CD4-positive, CD25-positive, alpha-beta regulatory T cell (primary cell): Measurements from ENCODE around the gene ALOX15. TPM values are rescaled to one million over a fixed set of nuclear protein-coding genes. Genes with fewer than 3 reads are reported as not detected.
"Not testable (repeated sequence)": the region's sequence is repeated elsewhere in the genome, so short reads cannot be mapped to it uniquely, and the experiment has no call there.

Experiments
- ATAC-seq, 2 donors: fragments of 150-1000 bp; cut with Tn5 transposase; one replicate each; pipeline ENCODE4 v1.10.0; 2021; ENCODE audit warnings: low read depth in 2 of 2, moderate number of reproducible peaks in 2 of 2, moderate library complexity in 1 of 2
- DNase-seq, 3 donors: peaks; one replicate each; pipeline versions ENCODE4 v3.0.0 to v3.0.0-alpha.2; 2012 to 2022; ENCODE audit warnings: mixed read lengths in 1 of 3
- H3K27ac ChIP-seq: one replicate; pipeline ENCODE4 v1.7.0; 2013; ENCODE audit warnings: mild to moderate bottlenecking, low read length; ENCODE audit not compliant: insufficient read depth, poor library complexity, severe bottlenecking
- H3K27me3 ChIP-seq: one replicate; pipeline ENCODE4 v1.7.0; 2013; ENCODE audit warnings: low read length; ENCODE audit not compliant: control insufficient read depth, insufficient read depth
- H3K36me3 ChIP-seq: one replicate; pipeline ENCODE4 v1.7.0; 2013; ENCODE audit warnings: mild to moderate bottlenecking, low read length, moderate library complexity; ENCODE audit not compliant: control insufficient read depth, insufficient read depth
- H3K4me1 ChIP-seq: 2 replicates; pipeline ENCODE4 v1.7.0; 2013; ENCODE audit warnings: mild to moderate bottlenecking, low read length; ENCODE audit not compliant: insufficient read depth, control insufficient read depth, poor library complexity, severe bottlenecking
- H3K4me3 ChIP-seq: one replicate; pipeline ENCODE4 v1.7.0; 2013; ENCODE audit warnings: low read depth, mild to moderate bottlenecking, low read length, moderate library complexity
- H3K9me3 ChIP-seq, 2 experiments: 1 replicate in 1 of 2; 2 replicates in 1 of 2; pipeline ENCODE4 v1.7.0; 2013; ENCODE audit warnings: low read length in 2 of 2, mild to moderate bottlenecking in 1 of 2, moderate library complexity in 1 of 2; ENCODE audit not compliant: control insufficient read depth in 2 of 2
- H3K27ac Mint-ChIP-seq, 3 donors: one replicate each; pipeline ENCODE4 v1.8.0; 2020 to 2022; ENCODE audit warnings: mild to moderate bottlenecking in 3 of 3, mixed read lengths in 3 of 3, moderate library complexity in 2 of 3
- H3K27me3 Mint-ChIP-seq: one replicate; pipeline ENCODE4 v1.8.0; 2022; ENCODE audit warnings: mild to moderate bottlenecking, mixed read lengths
- H3K36me3 Mint-ChIP-seq: one replicate; pipeline ENCODE4 v1.8.0; 2020; ENCODE audit warnings: mixed read lengths
- H3K4me1 Mint-ChIP-seq, 4 donors: one replicate each; pipeline ENCODE4 v1.8.0; 2020 to 2022; ENCODE audit warnings: mixed read lengths in 4 of 4, mild to moderate bottlenecking in 1 of 4
- H3K4me3 Mint-ChIP-seq, 4 donors: one replicate each; pipeline ENCODE4 v1.8.0; 2020 to 2022; ENCODE audit warnings: mild to moderate bottlenecking in 4 of 4, mixed read lengths in 4 of 4, moderate library complexity in 3 of 4
- H3K9me3 Mint-ChIP-seq, 7 donors: one replicate each; pipeline ENCODE4 v1.8.0; 2020 to 2022; ENCODE audit warnings: mixed read lengths in 7 of 7, mild to moderate bottlenecking in 3 of 7, moderate library complexity in 2 of 7
- polyA plus RNA-seq, 4 donors: library from polyadenylated mRNA; unstranded; fragments of 300-500 nt; fragmentation: Illumina TruSeq; gene quantifications; one replicate each; pipeline ENCODE4 v1.2.3, GENCODE V29; 2021
- total RNA-seq: library from RNA; stranded (reverse); gene quantifications from one replicate; pipeline ENCODE4 v1.2.3, GENCODE V29; 2022

Gene ALOX15
- total and polyA plus RNA-seq, 5 donors from 2014 or later, result not detected

DNA sequence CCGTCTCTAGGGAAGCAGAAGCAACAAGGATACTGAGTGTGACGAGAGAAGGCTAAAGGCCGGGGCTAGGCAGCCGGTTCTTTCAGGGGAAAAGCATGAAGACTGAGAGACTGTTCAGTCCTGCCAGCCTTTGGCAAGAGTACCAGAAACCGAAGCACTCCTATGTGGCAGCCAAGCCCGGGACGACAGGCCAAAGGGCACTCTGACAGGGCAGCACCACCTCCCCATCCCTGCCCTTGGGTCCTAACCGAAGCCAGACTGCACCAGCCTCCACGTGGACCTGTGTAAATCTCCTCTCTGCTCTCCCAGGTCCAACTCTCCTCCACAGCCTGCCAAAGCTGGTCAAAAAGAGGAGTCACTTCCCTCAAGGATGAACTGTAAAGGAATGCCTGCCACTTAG, 23.5 kb upstream of the ALOX15 start:
- Mint-ChIP-seq H3K4me1 (no peaks in the 10 kb centered on the region), H3K9me3 (no peaks in the 10 kb centered on the region), H3K4me3 (no peak overlapping the region), H3K27ac (no peak overlapping the region), H3K27me3 (peaks cover 11% of the 10 kb centered on the region), H3K36me3 (peaks cover 3% of the 10 kb centered on the region)
- Histone ChIP-seq H3K4me1 (no peaks in the 10 kb centered on the region), H3K9me3 (no peaks in the 10 kb centered on the region), H3K36me3 (no peaks in the 10 kb centered on the region), H3K4me3 (no peak overlapping the region), H3K27me3 (no peaks in the 10 kb centered on the region), H3K27ac (no peak overlapping the region)
- ATAC-seq, result no peak
- no peak for DNase-seq

DNA sequence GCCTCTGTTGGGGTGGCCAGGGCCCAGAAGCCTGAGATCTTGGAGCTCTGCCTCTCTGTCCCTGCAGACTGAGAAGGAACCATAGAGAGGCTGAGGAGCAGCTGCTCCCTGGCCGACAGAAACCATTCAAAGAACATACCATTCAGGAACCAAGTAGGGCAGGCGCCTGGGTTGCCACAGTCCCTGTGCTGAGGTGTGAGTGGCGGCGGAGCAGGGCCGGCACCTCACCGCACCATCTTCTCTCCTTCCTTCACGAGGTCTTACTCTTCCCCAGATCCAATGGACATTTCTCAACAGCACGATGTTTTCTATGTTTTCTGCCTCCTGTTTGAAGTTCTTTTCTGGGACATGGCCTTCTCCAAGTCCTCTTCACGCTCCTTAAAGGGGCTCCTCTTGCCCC, 22.8 kb upstream of the ALOX15 start:
- Mint-ChIP-seq H3K36me3 (no peaks in the 10 kb centered on the region), H3K4me3 (no peak overlapping the region), H3K9me3 (no peaks in the 10 kb centered on the region), H3K27me3 (peaks cover 15% of the 10 kb centered on the region), H3K27ac (peak overlapping the region in 1 of 3 donors; percentile 64), H3K4me1 (no peaks in the 10 kb centered on the region)
- H3K4me3 ChIP-seq, result no peak overlapping the region
- no peaks in the 10 kb centered on the region for H3K9me3 ChIP-seq
- no peaks in the 10 kb centered on the region for H3K27me3 ChIP-seq
- DNase-seq (no peak), ATAC-seq (no peak)
- H3K27ac ChIP-seq, result no peak overlapping the region
- H3K4me1 ChIP-seq, result no peaks in the 10 kb centered on the region
- no peaks in the 10 kb centered on the region for H3K36me3 ChIP-seq

DNA sequence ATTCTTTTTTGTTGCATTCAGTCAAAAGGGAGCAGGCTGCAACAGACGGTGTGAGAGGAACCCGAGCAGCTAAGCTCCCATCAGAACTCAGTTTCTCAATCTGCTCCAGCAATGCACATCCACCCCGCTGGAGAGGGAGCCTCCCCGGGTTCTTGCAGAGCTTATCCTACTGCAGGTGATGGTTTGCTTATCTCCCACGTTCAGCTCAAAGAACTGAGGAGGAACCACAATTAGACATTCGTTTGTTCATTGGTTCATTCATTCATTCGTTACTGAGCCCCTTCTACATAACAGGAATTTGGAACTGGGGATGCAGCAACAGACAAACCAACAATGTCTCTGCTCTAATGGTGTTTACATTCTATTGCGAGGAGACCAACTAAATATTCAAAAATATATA, 22.2 kb upstream of the ALOX15 start:
- Mint-ChIP-seq H3K36me3 (no peaks in the 10 kb centered on the region), H3K27ac (no peak overlapping the region), H3K4me1 (no peaks in the 10 kb centered on the region), H3K27me3 (peaks cover 17% of the 10 kb centered on the region), H3K4me3 (no peak overlapping the region), H3K9me3 (no peaks in the 10 kb centered on the region)
- Histone ChIP-seq H3K27ac (no peak overlapping the region), H3K36me3 (no peaks in the 10 kb centered on the region), H3K9me3 (no peaks in the 10 kb centered on the region), H3K4me1 (no peaks in the 10 kb centered on the region), H3K4me3 (no peak overlapping the region), H3K27me3 (no peaks in the 10 kb centered on the region)
- no peak for DNase-seq
- no peak for ATAC-seq

DNA sequence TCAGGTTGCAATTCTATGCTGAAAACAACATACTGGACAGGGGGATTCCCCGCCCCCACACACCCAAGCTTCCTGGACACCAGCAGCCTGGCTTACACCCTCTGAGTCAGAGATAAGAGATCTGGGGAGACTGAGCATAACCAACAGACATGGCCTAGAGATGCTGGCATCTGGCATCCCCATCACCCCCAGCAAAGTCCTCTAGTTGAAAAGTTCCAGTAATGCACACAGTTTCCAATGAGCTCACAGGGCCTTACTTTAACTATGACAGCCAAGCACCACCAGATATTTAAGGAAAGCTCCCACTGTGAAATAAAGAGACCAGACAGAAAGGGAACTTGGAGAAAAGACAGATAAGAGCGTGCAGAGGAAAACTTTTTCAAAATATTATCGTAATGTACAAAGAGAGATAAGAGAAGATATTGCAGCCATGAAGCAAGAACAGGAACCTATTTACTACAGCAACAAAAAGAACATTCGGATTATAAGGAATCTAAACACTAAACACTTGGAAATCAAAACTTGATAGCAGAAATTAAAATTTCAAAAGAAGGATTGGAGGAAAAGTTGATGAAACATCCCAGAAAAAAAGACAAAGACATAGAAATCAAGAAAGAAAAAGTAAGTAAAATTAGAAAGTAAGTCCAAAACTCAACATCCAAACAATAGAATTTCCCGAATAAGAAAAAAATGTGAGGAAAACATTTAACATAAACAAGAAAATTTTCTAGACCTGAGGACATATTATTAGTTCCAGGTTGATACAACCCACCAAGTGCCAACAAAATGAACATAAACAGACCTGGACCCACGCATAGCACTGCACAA, 17.2 kb upstream of the ALOX15 start:
- H3K9me3 Mint-ChIP-seq, result no peaks in the 10 kb centered on the region

DNA sequence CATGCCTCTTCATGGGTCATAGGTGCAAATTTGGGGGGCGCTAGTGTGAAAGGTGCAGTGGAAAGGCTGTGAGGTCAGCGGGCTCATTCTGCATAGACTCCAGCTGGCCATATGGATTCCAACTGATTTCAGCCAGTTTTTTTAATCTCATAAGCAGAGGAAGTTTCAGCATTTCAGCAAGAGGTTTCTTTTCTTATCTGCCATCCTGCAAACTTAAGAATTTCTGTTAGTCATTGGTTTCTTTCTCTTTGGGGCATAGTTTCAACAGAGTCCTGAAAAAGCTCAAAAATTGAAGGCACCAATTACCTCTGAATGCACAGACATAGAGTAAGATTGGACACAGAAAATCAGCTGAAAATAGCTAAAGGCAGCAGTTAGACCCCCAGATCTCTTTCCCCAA, 16.2 kb upstream of the ALOX15 start:
- Histone ChIP-seq H3K36me3 (no peaks in the 10 kb centered on the region), H3K4me3 (no peak overlapping the region), H3K27me3 (peaks cover 2% of the 10 kb centered on the region), H3K27ac (no peak overlapping the region), H3K4me1 (no peaks in the 10 kb centered on the region), H3K9me3 (no peaks in the 10 kb centered on the region)
- ATAC-seq (no peak), DNase-seq (no peak)
- no peak overlapping the region for H3K27ac Mint-ChIP-seq
- no peak overlapping the region for H3K4me3 Mint-ChIP-seq
- H3K27me3 Mint-ChIP-seq, result peaks cover 14% of the 10 kb centered on the region
- H3K36me3 Mint-ChIP-seq, result no peaks in the 10 kb centered on the region
- H3K4me1 Mint-ChIP-seq, result peaks cover 0 to 2% (median 0%) of the 10 kb centered on the region in 4 donors
- peaks cover 0 to 2% (median 0%) of the 10 kb centered on the region in 7 donors for H3K9me3 Mint-ChIP-seq

More for the DNA sequence above, 17.2 kb upstream of the ALOX15 start:
- DNase-seq, result peak in 1 of 3 donors; percentile 25
- Histone ChIP-seq H3K36me3 (no peaks in the 10 kb centered on the region), H3K9me3 (no peaks in the 10 kb centered on the region), H3K27me3 (no peaks in the 10 kb centered on the region), H3K27ac (no peak overlapping the region), H3K4me3 (no peak overlapping the region), H3K4me1 (no peaks in the 10 kb centered on the region)
- ATAC-seq, result no peak
- Mint-ChIP-seq H3K27me3 (peaks cover 19% of the 10 kb centered on the region), H3K4me3 (no peak overlapping the region), H3K27ac (peak overlapping the region in 1 of 3 donors; percentile 22), H3K36me3 (no peaks in the 10 kb centered on the region), H3K4me1 (peaks cover 0 to 2% (median 0%) of the 10 kb centered on the region in 4 donors)

DNA sequence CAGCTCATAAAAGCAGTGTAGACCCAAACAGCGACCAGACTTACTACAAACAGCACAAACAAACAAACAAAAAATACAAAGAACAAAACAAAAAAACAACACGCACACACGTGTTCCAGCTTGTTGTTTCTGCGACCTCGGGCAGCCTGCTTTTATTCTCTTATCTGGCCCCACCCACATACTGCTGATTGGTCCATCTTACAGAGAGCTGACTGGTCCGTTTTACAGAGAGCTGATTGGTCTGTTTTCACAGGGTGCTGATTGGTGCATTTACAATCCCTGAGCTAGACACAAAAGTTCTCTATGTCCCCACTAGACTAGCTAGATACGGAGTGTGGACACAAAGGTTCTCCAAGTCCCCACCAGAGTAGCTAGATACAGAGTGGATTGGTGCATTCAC, 14.5 kb upstream of the ALOX15 start:
- H3K27ac ChIP-seq, H3K9me3 ChIP-seq, ATAC-seq, H3K4me3 Mint-ChIP-seq, H3K27me3 ChIP-seq, H3K4me1 ChIP-seq, H3K4me1 Mint-ChIP-seq, H3K27ac Mint-ChIP-seq, H3K36me3 ChIP-seq, H3K4me3 ChIP-seq, H3K36me3 Mint-ChIP-seq, H3K9me3 Mint-ChIP-seq, DNase-seq, H3K27me3 Mint-ChIP-seq: not testable (repeated sequence)

DNA sequence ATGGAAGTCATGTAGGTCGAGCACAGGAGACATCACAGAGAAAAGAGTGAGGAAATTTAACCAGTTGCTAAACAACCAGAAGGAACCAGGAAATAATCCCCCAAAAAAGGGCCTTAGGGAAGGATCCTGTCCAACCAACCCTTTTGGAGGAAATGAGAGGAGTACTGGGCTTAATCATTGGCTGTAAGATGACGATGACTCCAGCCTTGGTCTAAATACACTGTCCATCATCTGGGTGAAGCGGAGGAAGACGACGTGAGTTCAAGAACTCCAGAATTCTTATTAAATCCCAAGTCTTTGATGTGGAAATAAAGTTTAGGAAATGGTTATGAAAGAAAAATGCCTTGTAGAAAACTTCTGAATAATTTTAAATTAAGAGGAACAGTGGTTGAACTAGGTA, 11.5 kb upstream of the ALOX15 start:
- Mint-ChIP-seq H3K36me3 (no peaks in the 10 kb centered on the region), H3K4me3 (no peak overlapping the region), H3K9me3 (peaks cover 0 to 2% (median 0%) of the 10 kb centered on the region in 7 donors), H3K27ac (no peak overlapping the region), H3K4me1 (no peaks in the 10 kb centered on the region), H3K27me3 (peaks cover 18% of the 10 kb centered on the region)
- Histone ChIP-seq H3K4me1 (no peaks in the 10 kb centered on the region), H3K27me3 (peaks cover 2% of the 10 kb centered on the region), H3K4me3 (no peak overlapping the region), H3K36me3 (no peaks in the 10 kb centered on the region), H3K27ac (no peak overlapping the region), H3K9me3 (no peaks in the 10 kb centered on the region)
- no peak for DNase-seq
- ATAC-seq, result no peak

DNA sequence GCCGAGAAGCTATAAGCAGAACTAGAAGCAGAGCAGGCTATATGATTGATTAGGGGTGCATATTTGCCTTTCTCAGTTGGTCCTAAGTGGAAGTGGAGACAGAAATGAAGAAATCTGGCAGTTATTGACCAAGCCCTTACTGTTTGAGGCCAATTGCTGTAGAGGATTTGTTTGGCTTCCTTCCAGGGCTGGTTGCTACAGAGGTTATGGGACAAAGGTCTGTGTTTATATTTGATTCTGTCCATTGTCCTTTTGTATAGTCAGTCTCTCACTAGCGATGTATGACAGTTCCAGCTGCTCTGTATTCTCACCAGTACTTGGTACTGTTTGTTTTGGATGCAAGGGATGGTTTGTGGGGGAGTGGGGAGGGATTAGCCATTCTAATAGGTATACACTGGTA, 7.3 kb upstream of the ALOX15 start:
- Mint-ChIP-seq H3K27me3 (peaks cover 40% of the 10 kb centered on the region), H3K4me3 (no peak overlapping the region), H3K4me1 (no peaks in the 10 kb centered on the region)

More for the DNA sequence above, 7.3 kb upstream of the ALOX15 start:
- DNase-seq, result no peak
- no peak overlapping the region for H3K27ac ChIP-seq
- Mint-ChIP-seq H3K36me3 (no peaks in the 10 kb centered on the region), H3K27ac (no peak overlapping the region), H3K9me3 (peaks cover 0 to 2% (median 0%) of the 10 kb centered on the region in 7 donors)
- no peak overlapping the region for H3K4me3 ChIP-seq
- H3K9me3 ChIP-seq, result no peaks in the 10 kb centered on the region
- no peak for ATAC-seq
- H3K4me1 ChIP-seq, result no peaks in the 10 kb centered on the region
- H3K27me3 ChIP-seq, result peaks cover 7% of the 10 kb centered on the region
- H3K36me3 ChIP-seq, result no peaks in the 10 kb centered on the region
